Left colon (tissue), 2 donors: ENCODE data around the gene CALM3. TPM values are rescaled to one million over a fixed set of nuclear protein-coding genes. Genes with fewer than 3 reads are reported as not detected.
A peak's percentile ranks its signal among the peaks of the same experiment; 100 is the strongest.

Experiments
- ATAC-seq: fragments of 200-7000 bp; cut with Tn5 transposase; one replicate; pipeline ENCODE4 v1.9.1; 2020; ENCODE audit warnings: mild to moderate bottlenecking, moderate library complexity
- DNase-seq, 2 donors: peaks; one replicate each; pipeline ENCODE4 v3.0.0-alpha.2; 2020
- intact Hi-C, 2 donors: fragments of 100-400 bp; cut with DNase I in 1 of 2; cut with micrococcal nuclease in 1 of 2; formaldehyde crosslinking; loops; one replicate each; pipeline versions ENCODE4 v1.11.2 to v1.14.0; 2022; cut with DNase I, micrococcal nuclease
- total RNA-seq, 2 donors: library from RNA; stranded (reverse); fragmentation: NEBNext Ultra II Directional; extraction: Animal tissue kit (Norgen Biotek cat#: 25700); gene quantifications; one replicate each; pipeline ENCODE4 v1.2.1, GENCODE V29; 2021
- donor health status: DM: no; HTN: no; CAD: no.
- donor health status: DM: yes; HTN: yes; CAD: no.

The CALM3 gene
- total RNA-seq, 2 donors from 2014 or later: 250 to 278 TPM

- intact Hi-C loops: no loop called here
- ATAC-seq (no peak), DNase-seq (no peak)
Measured at GRCh38 chr19:46596008-46596407, 5.1 kb upstream of the CALM3 start.

GRCh38 chr19:46598372-46598917 is 2.7 kb upstream of the CALM3 start:
- no peak for DNase-seq
- ATAC-seq: no peak
- intact Hi-C loops: no loop called here

- intact Hi-C loops: no loop called here
- ATAC-seq (no peak), DNase-seq (no peak)
Measured at GRCh38 chr19:46599716-46600373, 1.3 kb upstream of the CALM3 start.

GRCh38 chr19:46600384-46601317 is 479 bp upstream of the CALM3 start:
- DNase-seq (peak; percentile 96 to 99), ATAC-seq (peak; percentile 78)
- intact Hi-C loops: no loop called here

GRCh38 chr19:46602392-46603194 is 1.5 kb downstream of the CALM3 start:
- DNase-seq (no peak), ATAC-seq (peak; percentile 8)
- intact Hi-C loops: no loop called here

- intact Hi-C loops: no loop called here
- DNase-seq: peak; percentile 79 to 89
- peak; percentile 57 for ATAC-seq
Measured at GRCh38 chr19:46603195-46603637, 2.1 kb downstream of the CALM3 start.

- intact Hi-C loops: no loop called here
- DNase-seq (no peak), ATAC-seq (no peak)
Measured at GRCh38 chr19:46603752-46604231, 2.7 kb downstream of the CALM3 start.

GRCh38 chr19:46604781-46605355 is 3.7 kb downstream of the CALM3 start:
- DNase-seq (no peak), ATAC-seq (no peak)
- intact Hi-C loops: no loop called here

GRCh38 chr19:46605356-46605821 is 4.3 kb downstream of the CALM3 start:
- intact Hi-C loops: no loop called here
- DNase-seq: no peak
- no peak for ATAC-seq

GRCh38 chr19:46606019-46606418 is 4.9 kb downstream of the CALM3 start:
- intact Hi-C loops: no loop called here
- ATAC-seq: no peak
- DNase-seq: no peak

- intact Hi-C loops: no loop called here
- ATAC-seq (no peak), DNase-seq (no peak)
Measured at GRCh38 chr19:46606681-46607447, 5.7 kb downstream of the CALM3 start.

- intact Hi-C loops: no loop called here
- ATAC-seq: no peak
- DNase-seq: no peak
Measured at GRCh38 chr19:46607448-46607841, 6.3 kb downstream of the CALM3 start.

GRCh38 chr19:46608178-46608577 is 7.0 kb downstream of the CALM3 start:
- intact Hi-C loops: no loop called here

GRCh38 chr19:46608581-46609345 is 7.6 kb downstream of the CALM3 start:
- ATAC-seq (no peak), DNase-seq (no peak)
- intact Hi-C loops: no loop called here

More at GRCh38 chr19:46608178-46608577, 7.0 kb downstream of the CALM3 start:
- no peak for ATAC-seq
- no peak for DNase-seq

- ATAC-seq: no peak
- DNase-seq: no peak
- intact Hi-C loops: loop anchor here in 1 of 2 donors (10.0 kb wide), 1 partner anchor 55 kb away; the partner anchor contains the start of gene DACT3
Measured at GRCh38 chr19:46609511-46610412, 8.6 kb downstream of the CALM3 start.

GRCh38 chr19:46610413-46610775 is 9.3 kb downstream of the CALM3 start:
- DNase-seq: no peak

More at GRCh38 chr19:46610413-46610775, 9.3 kb downstream of the CALM3 start:
- no peak for ATAC-seq
- intact Hi-C loops: loop anchor here in 1 of 2 donors (10.0 kb wide), 1 partner anchor 54 kb away; the partner anchor contains the start of gene DACT3
